GM19395 (cell line): Measurements from ENCODE around the gene COQ10A.

Experiments used
- ATAC-seq: cut with Tn5 transposase; IDR thresholded peaks from one replicate; pipeline ENCODE4 v1.9.1; 2021; ENCODE audit warnings: mild to moderate bottlenecking, moderate library complexity; ENCODE audit not compliant: unreplicated experiment

The COQ10A gene

GRCh38 chr12:56308714-56309113 lies 42.0 kb downstream of the COQ10A start:
- no peak for ATAC-seq

- ATAC-seq = no peak
Observed at GRCh38 chr12:56311003-56311402, 44.3 kb downstream of the COQ10A start.

GRCh38 chr12:56315249-56315621 lies 48.5 kb downstream of the COQ10A start:
- ATAC-seq = no peak

GRCh38 chr12:56315622-56316473 lies 49.1 kb downstream of the COQ10A start, which contains the start of gene CNPY2:
TSS of gene CNPY2 (minus strand) at chr12:56315988. CDS start at chr12:56315217, 771 bp downstream.
- ATAC-seq = peak; percentile 96

GRCh38 chr12:56317675-56318074 lies 50.9 kb downstream of the COQ10A start:
- ATAC-seq = no peak
